Aorta (tissue), 5 donors: ENCODE data around the gene FILIP1L. TPM values are rescaled to one million over a fixed set of nuclear protein-coding genes. Genes with fewer than 3 reads are reported as not detected.
"Not testable (repeated sequence)": the region's sequence is repeated elsewhere in the genome, so short reads cannot be mapped to it uniquely, and the experiment has no call there.

ENCODE experiments used
- ATAC-seq: fragments of 200-7000 bp; cut with Tn5 transposase; one replicate; pipeline ENCODE4 v1.9.1; 2022; ENCODE audit warnings: moderate library complexity; ENCODE audit not compliant: low FRiP score
- DNase-seq, 2 donors: peaks; one replicate each; pipeline ENCODE4 v3.0.0-alpha.2; 2020
- H3K27ac ChIP-seq, 2 donors: one replicate each; pipeline ENCODE4 v1.5.1; 2013; ENCODE audit warnings: low read length in 2 of 2, mild to moderate bottlenecking in 2 of 2, moderate library complexity in 2 of 2, control low read depth in 1 of 2, inconsistent platforms in 1 of 2, low read depth in 1 of 2
- H3K27me3 ChIP-seq, 2 donors: one replicate each; pipeline ENCODE4 v1.6.1; 2013; ENCODE audit warnings: control low read depth in 1 of 2, low read length in 1 of 2, mild to moderate bottlenecking in 1 of 2, moderate library complexity in 1 of 2; ENCODE audit not compliant: insufficient read depth in 2 of 2, control insufficient read depth in 1 of 2
- H3K36me3 ChIP-seq, 2 donors: one replicate each; pipeline ENCODE4 v1.6.1; 2013; ENCODE audit warnings: control low read depth in 1 of 2, low read length in 1 of 2, mild to moderate bottlenecking in 1 of 2; ENCODE audit not compliant: insufficient read depth in 2 of 2, control insufficient read depth in 1 of 2
- H3K4me1 ChIP-seq, 2 donors: one replicate each; pipeline ENCODE4 v1.6.1; 2013; ENCODE audit warnings: low read length in 2 of 2, control low read depth in 1 of 2, mild to moderate bottlenecking in 1 of 2, moderate library complexity in 1 of 2; ENCODE audit not compliant: insufficient read depth in 2 of 2, control insufficient read depth in 1 of 2
- H3K4me3 ChIP-seq, 2 donors: one replicate each; pipeline ENCODE4 v1.5.1; 2013; ENCODE audit warnings: low read length in 2 of 2, control low read depth in 1 of 2, mild to moderate bottlenecking in 1 of 2
- H3K9me3 ChIP-seq: one replicate; pipeline ENCODE4 v1.6.1; 2013; ENCODE audit warnings: mild to moderate bottlenecking, low read length; ENCODE audit not compliant: control insufficient read depth
- WGBS, 2 donors: extraction: QIAGEN DNeasy Blood & Tissue Kit; methylation state at CpG; one replicate each; pipeline ENCODE4 v1.1.7; 2013; 5-methylcytosine and 5-hydroxymethylcytosine counted together
- intact Hi-C, 2 donors: fragments of 100-400 bp; cut with DNase I; formaldehyde crosslinking; loops; one replicate each; pipeline versions ENCODE4 v1.14.2 to v1.15.0; 2022
- polyA plus RNA-seq, 2 donors: library from polyadenylated mRNA; stranded (reverse); fragments of 200-250 nt; gene quantifications; one replicate each; pipeline ENCODE4 v1.2.3, GENCODE V29; 2013
- total RNA-seq, 2 donors: library from RNA; stranded (reverse); fragmentation: NEBNext Ultra II Directional; extraction: Animal tissue kit (Norgen Biotek cat#: 25700); gene quantifications; one replicate each; pipeline ENCODE4 v1.2.1, GENCODE V29; 2021
- donor health status: healthy with polysubstance abuse.
- donor health status: Bipolar disorder and iron deficiency.
- donor health status: DM: no; HTN: no; CAD: no.
- donor health status: DM: no; HTN: no; CAD: no.
- donor health status: DM: yes; HTN: yes; CAD: no.

The FILIP1L gene
- total and polyA plus RNA-seq, 4 donors, result 168 to 861 (median 251) TPM

DNA sequence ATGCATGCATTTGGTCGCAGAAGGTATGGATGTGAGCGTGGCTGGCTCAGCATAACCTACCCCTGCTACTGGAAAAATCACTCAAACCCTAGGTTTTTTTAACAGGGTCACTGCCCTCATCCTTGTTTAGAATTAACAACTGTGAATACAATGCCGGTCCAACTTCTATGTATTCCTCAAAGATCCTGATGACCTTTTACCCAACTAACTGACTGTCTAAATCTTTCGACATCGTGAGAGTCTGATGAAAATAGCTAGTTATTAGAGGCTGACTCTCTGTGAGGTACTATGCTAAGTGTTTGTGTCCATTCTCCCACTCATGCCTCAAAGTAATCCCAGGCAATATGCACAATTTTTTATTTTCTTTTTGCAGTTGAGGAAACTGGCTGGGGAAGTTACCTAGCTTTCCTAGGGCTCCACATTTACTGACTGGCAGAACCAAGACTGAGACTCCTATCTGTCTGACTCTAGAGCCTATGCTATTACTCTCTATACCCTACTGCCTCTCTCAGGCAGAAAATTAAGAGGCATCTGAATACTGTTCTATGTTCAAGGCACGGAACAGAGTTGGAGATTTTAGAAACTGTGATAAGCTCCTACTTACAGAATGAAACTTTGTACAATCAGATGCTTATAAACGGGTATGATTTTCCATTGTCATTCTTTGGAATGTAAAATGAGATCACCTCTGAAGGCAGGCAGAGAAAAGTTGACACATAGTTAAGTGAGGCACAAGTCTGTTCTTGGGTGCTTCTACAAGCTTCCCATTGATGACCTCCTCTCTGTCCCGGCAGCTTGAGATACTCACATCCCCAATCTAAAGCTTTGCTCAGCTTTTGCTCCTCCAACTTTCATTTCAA, 56.4 kb downstream of the FILIP1L start:
- peaks cover 1% of the 10 kb centered on the region for H3K9me3 ChIP-seq
- WGBS, 2 donors, result 61 to 69% methylated on average over 8 of the region's 8 CpGs
- H3K27ac ChIP-seq, result no peak overlapping the region
- no peak overlapping the region for H3K4me3 ChIP-seq
- H3K4me1 ChIP-seq, result peaks cover 6 to 24% of the 10 kb centered on the region in 2 donors
- peak; percentile 30 for ATAC-seq
- no peaks in the 10 kb centered on the region for H3K27me3 ChIP-seq
- no peaks in the 10 kb centered on the region for H3K36me3 ChIP-seq
- DNase-seq, result no peak
- intact Hi-C loops, result no loop called here

DNA sequence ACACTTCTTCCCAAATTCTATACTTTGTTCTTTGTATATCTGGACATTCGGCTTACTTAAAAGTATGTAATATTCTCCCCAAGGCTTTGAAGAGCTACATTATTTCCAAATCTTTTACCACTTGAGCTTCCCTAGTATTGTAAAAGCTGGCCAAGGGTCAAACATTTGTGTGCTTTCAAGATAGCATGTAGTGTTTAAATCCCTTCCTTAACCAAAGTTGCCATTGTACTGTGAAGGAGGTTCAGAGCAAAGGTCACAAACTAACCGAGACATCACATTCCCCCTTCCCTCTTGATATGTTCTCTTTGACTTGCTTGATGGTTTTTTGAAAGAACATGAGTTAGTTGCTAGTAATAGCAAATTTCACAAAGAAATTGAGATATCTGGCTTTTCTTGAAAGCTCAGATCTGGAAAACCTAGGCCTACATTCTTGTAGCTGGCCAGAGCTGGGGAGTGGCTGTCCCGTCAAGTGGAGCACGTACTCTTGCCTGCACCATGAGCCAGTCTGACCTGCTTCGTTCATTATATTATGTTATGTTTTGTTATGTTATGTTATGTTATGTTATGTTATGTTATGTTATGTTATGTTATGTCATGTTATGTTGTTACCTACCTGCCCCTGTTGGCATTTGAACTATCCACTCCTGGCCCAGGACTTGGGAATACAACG, 60.2 kb downstream of the FILIP1L start:
- H3K27me3 ChIP-seq, result no peaks in the 10 kb centered on the region
- no peaks in the 10 kb centered on the region for H3K36me3 ChIP-seq
- H3K4me3 ChIP-seq, result no peak overlapping the region
- DNase-seq, result no peak
- peak overlapping the region; percentile 9 to 51 for H3K27ac ChIP-seq
- ATAC-seq, result no peak
- H3K4me1 ChIP-seq, result peaks cover 4 to 10% of the 10 kb centered on the region in 2 donors
- 72 to 82% methylated on average over 6 of the region's 6 CpGs for WGBS, 2 donors
- peaks cover 1% of the 10 kb centered on the region for H3K9me3 ChIP-seq
- intact Hi-C loops, result no loop called here

DNA sequence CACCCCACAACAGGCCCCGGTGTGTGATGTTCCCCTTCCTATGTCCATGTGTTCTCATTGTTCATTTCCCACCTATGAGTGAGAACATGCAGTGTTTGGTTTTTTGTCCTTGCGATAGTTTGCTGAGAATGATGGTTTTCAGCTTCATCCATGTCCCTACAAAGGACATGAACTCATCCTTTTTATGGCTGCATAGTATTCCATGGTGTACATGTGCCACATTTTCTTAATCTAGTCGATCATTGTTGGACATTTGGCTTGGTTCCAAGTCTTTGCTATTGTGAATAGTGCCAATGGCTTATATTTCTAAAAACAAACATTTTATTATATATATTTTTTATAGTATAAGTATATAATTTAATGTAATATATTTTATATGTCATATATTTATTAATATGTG, 62.8 kb downstream of the FILIP1L start:
- WGBS, 2 donors, result 96 to 98% methylated on average over 2 to 3 of the region's 3 CpGs
- H3K4me3 ChIP-seq, DNase-seq, H3K4me1 ChIP-seq, intact Hi-C loops, H3K9me3 ChIP-seq, H3K27me3 ChIP-seq, ATAC-seq, H3K36me3 ChIP-seq, H3K27ac ChIP-seq: not testable (repeated sequence)

DNA sequence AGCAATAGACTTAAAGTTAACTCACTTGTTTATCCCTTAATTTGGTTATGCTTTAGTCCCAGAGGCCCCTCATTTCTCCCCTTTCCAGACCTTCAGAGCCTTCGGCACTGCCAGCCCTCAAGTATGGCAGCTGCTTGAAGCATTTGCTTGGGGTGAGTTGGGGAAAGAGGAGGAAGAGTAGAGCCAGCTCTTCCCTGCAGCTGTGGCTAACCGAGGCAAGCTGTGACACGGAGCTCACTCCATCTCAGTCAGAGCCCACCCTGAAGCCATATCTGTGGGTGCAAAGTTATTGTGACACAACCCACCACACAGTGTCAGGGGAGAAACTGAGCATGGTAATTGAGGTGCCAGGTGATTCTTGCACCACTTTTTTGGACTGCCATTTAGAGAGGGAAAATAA, 66.1 kb downstream of the FILIP1L start:
- peak overlapping the region in 1 of 2 donors; percentile 26 for H3K27ac ChIP-seq
- intact Hi-C loops, result loop anchor here in 1 of 2 donors (10.0 kb wide), 1 partner anchor 173 kb away; no protein-coding TSS in a partner anchor
- H3K36me3 ChIP-seq, result no peaks in the 10 kb centered on the region

DNA sequence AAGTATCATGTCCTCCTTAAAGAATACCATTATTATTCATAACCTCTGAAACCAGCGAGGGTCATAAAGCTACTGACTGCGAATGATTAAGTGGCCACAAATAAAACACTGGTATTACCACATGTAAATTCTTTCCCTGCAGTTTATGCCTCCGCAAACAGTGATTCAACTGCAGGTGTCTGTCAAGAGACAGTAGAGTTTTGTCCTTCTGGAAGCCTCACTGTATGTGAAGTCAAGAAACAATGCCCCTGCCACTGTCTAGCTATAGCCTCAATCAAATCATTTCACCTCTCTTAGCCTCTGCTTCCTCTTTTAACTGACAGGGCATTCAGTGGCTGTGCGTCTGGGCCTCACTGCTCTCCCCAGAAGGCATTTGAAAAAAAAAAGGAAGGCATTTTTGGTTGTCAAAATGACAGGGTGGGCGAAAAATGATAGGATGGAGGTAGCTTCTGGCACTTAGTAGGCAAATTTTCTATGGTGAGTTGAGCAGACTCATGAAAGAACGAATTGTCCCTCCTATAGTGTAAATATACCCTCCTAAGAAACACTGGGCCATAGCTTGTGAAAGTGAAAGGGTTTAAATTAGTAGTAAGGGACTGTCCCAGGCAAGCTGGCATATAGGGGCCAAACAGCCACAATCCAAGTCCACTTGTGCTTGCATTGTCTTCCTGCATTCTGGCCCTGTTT, 66.7 kb downstream of the FILIP1L start:
- H3K4me1 ChIP-seq, result peaks cover 0 to 4% of the 10 kb centered on the region in 2 donors
- ATAC-seq (peak; percentile 17), DNase-seq (peak in 1 of 2 donors; percentile 42)
- 51 to 66% methylated on average over 6 of the region's 6 CpGs for WGBS, 2 donors
- intact Hi-C loops, result loop anchor here in 1 of 2 donors (10.0 kb wide), 1 partner anchor 173 kb away; no protein-coding TSS in a partner anchor
- peak overlapping the region in 1 of 2 donors; percentile 26 for H3K27ac ChIP-seq
- no peak overlapping the region for H3K4me3 ChIP-seq
- no peaks in the 10 kb centered on the region for H3K9me3 ChIP-seq
- no peaks in the 10 kb centered on the region for H3K36me3 ChIP-seq
- H3K27me3 ChIP-seq, result no peaks in the 10 kb centered on the region

More for the DNA sequence above, 66.1 kb downstream of the FILIP1L start:
- Histone ChIP-seq H3K4me3 (no peak overlapping the region), H3K9me3 (peaks cover under 1% of the 10 kb centered on the region), H3K27me3 (no peaks in the 10 kb centered on the region), H3K4me1 (peaks cover 0 to 4% of the 10 kb centered on the region in 2 donors)
- DNase-seq, result peak in 1 of 2 donors; percentile 36
- 93 to 94% methylated on average over 3 of the region's 3 CpGs for WGBS, 2 donors
- ATAC-seq, result no peak

DNA sequence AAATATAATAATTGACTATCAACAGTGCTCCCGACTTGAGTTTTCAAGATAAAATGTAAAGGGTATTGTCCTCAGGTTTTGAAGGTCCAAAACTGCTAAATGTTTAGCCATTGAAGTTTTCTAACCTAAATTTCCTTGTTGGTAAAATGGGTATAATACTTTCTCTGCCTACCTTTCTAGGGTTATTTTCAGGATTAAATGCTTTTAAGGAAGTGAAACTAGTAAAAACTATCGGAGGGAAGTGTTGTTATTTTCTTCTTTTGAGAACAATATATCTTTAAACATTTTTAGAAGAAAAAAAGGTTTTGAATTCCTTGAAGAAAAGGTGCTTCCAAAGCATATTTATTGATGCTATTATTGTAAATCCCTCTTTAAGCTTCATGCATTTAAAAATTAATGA, 67.3 kb downstream of the FILIP1L start:
- 50 to 55% methylated on average over 2 of the region's 2 CpGs for WGBS, 2 donors
- no peak overlapping the region for H3K27ac ChIP-seq
- intact Hi-C loops, result loop anchor here in 1 of 2 donors (10.0 kb wide), 1 partner anchor 172 kb away; no protein-coding TSS in a partner anchor
- DNase-seq, result no peak
- peaks cover 0 to 4% of the 10 kb centered on the region in 2 donors for H3K4me1 ChIP-seq
- H3K36me3 ChIP-seq, result no peaks in the 10 kb centered on the region
- no peaks in the 10 kb centered on the region for H3K9me3 ChIP-seq
- no peaks in the 10 kb centered on the region for H3K27me3 ChIP-seq
- no peak overlapping the region for H3K4me3 ChIP-seq
- no peak for ATAC-seq

DNA sequence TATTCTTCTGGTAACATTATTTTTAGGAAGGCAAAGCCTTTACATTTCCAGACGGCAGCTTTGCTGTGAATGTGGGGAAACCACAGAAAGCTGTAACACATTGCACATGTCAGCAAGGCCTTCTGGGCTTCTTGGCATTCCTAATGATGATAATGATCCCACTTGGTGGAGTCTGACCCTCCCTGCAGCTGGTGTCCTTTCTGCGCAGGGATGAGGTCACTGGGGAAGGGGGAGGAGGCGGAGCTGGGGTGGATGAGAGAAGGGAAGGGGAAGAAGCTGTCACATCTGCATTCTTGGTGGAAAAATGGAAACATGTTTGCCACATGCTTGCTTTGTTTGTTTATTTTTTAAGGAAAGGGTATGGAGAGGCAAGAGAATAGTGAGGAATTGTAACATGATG, 68.6 kb downstream of the FILIP1L start:
- ATAC-seq, result no peak
- Histone ChIP-seq H3K27me3 (no peaks in the 10 kb centered on the region), H3K9me3 (no peaks in the 10 kb centered on the region), H3K4me3 (no peak overlapping the region), H3K4me1 (peaks cover 0 to 4% of the 10 kb centered on the region in 2 donors), H3K27ac (peak overlapping the region in 1 of 2 donors; percentile 47), H3K36me3 (no peaks in the 10 kb centered on the region)
- peak; percentile 77 to 82 for DNase-seq
- 91 to 94% methylated on average over 3 of the region's 3 CpGs for WGBS, 2 donors
- intact Hi-C loops, result loop anchor here in 1 of 2 donors (10.0 kb wide), 1 partner anchor 171 kb away; no protein-coding TSS in a partner anchor

DNA sequence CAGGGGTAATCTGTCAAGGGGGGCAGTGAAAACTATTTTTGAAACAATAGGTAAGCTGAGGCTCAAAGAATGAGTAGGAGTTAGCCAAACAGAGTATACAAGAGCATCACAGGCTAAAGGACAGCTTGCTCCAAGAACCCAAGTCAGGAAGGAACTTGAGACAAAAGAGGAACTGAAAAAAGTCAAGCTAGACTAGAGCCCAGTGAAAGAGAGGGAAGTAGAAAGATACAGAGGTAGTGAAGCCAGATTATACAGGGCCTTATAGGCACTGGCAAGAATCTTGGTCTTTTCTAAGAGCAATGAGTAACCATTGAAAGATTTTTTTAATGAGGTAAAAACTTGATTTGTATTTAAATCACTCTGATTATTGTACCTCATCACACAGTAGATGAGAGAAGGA, 69.9 kb downstream of the FILIP1L start:
- peaks cover 0 to 6% of the 10 kb centered on the region in 2 donors for H3K4me1 ChIP-seq
- intact Hi-C loops, result loop anchor here (5.0 to 10.0 kb wide), 6 partner anchors 38 to 197 kb away; no protein-coding TSS in a partner anchor
- DNase-seq (no peak), ATAC-seq (no peak)
- H3K27me3 ChIP-seq, result no peaks in the 10 kb centered on the region
- H3K9me3 ChIP-seq, result no peaks in the 10 kb centered on the region
- H3K27ac ChIP-seq, result peak overlapping the region; percentile 78 to 87
- no peak overlapping the region for H3K4me3 ChIP-seq
- no peaks in the 10 kb centered on the region for H3K36me3 ChIP-seq
